Ishikawa (cell line): ENCODE data around the gene AUTS2.

Experiments used
- CEBPB ChIP-seq: IDR thresholded peaks from 2 replicates; pipeline ENCODE4 v1.6.1; 2012
- EP300 ChIP-seq: IDR thresholded peaks from 2 replicates; pipeline ENCODE4 v1.6.1; 2012; ENCODE audit warnings: borderline replicate concordance
- FOXM1 ChIP-seq: IDR thresholded peaks from 2 replicates; pipeline ENCODE4 v1.6.1; 2012; ENCODE audit warnings: low read depth, borderline replicate concordance
- MAX ChIP-seq: IDR thresholded peaks from 2 replicates; pipeline ENCODE4 v1.6.1; 2012
- RAD21 ChIP-seq: IDR thresholded peaks from 2 replicates; pipeline ENCODE4 v1.6.1; 2012; ENCODE audit warnings: low read depth
- REST ChIP-seq: IDR thresholded peaks from 2 replicates; pipeline ENCODE4 v1.6.1; 2012; ENCODE audit warnings: low read depth, mild to moderate bottlenecking
- TAF1 ChIP-seq: IDR thresholded peaks from 2 replicates; pipeline ENCODE4 v1.6.1; 2012; ENCODE audit warnings: low read depth, mild to moderate bottlenecking
- TCF12 ChIP-seq: IDR thresholded peaks from 2 replicates; pipeline ENCODE4 v1.6.1; 2012; ENCODE audit warnings: low read depth
- YY1 ChIP-seq: IDR thresholded peaks from 2 replicates; pipeline ENCODE4 v1.6.1; 2012; ENCODE audit warnings: low read depth
- ZBTB7A ChIP-seq: IDR thresholded peaks from 2 replicates; pipeline ENCODE4 v1.6.1; 2012; ENCODE audit warnings: low read depth

GRCh38 chr7:70766694-70767093 lies 1168.4 kb downstream of the AUTS2 start:
- TF ChIP-seq CEBPB, result no peak
- no peak for TF ChIP-seq EP300
- TF ChIP-seq TAF1, result no peak
- no peak for TF ChIP-seq REST
- no peak for TF ChIP-seq YY1
- TF ChIP-seq RAD21, result no peak
- no peak for TF ChIP-seq ZBTB7A
- TF ChIP-seq FOXM1, result no peak
- no peak for TF ChIP-seq TCF12
- TF ChIP-seq MAX, result no peak
